GOT3 (cell line): ENCODE measurements around the gene HMX2.

ENCODE experiments used
- DNase-seq: peaks from one replicate; lab custom pipeline; 2025; ENCODE audit warnings: mixed read lengths; lab: John Stamatoyannopoulos, UW

HMX2 gene

DNA sequence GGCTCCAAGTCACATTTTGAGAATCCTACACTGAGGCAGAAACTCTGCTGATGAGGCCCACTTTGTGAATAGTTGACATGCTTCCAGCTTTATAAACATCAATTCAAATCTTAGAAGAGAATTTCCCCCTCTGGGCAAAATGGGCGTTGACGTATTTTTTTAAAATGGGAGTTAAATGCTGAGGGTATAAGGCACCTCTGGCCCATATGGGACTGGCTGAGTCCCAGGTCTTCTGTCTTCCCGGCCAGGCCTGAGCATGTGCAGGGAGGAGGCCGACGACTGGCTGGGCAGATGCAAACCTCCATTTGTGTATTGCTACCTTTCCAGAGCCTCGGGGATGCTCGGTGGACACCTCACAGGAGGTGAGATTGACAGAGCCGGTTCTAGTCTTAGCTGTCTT is 44.0 kb downstream of the HMX2 start:
- no peak for DNase-seq

DNA sequence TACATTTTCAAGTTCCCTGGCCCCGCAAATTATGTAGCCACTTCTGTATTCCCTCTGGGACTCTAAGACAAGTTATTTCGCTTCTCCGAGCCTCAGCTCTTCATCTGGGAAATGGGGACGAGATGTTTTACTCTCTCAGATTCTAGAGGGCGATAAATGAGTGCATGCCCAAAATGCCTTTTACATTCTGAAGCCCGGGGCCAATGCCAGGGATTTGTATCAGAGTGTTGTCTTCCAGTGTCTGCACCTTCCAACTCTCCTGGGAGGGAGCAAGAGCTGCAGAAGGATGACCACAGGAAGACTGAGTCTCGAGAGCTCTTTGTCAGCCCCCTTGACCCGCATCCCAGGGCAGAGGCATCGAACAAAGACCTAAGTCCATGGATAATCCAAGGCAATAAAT is 46.1 kb downstream of the HMX2 start:
- DNase-seq = no peak
